GM06990 (cell line): ENCODE measurements around the gene PNO1.
"Not testable (repeated sequence)": the region's sequence is repeated elsewhere in the genome, so short reads cannot be mapped to it uniquely, and the experiment has no call there.

Experiments
- DNase-seq: peaks from one replicate; pipeline ENCODE4 v3.0.0-alpha.2; 2011; ENCODE audit not compliant: insufficient read length; ENCODE audit errors: extremely low read depth
- H3K27me3 ChIP-seq: replicated peaks from 2 replicates; pipeline ENCODE4 v1.6.0; 2011; ENCODE audit warnings: low read length; ENCODE audit not compliant: control insufficient read depth, insufficient read depth
- H3K36me3 ChIP-seq: 2 replicates; pipeline ENCODE4 v1.5.1; 2011; ENCODE audit warnings: low read length; ENCODE audit not compliant: control insufficient read depth, insufficient read depth
- H3K4me3 ChIP-seq: replicated peaks from 2 replicates; pipeline ENCODE4 v1.5.1; 2011; ENCODE audit warnings: low read depth, mild to moderate bottlenecking, control low read depth, low read length
- TF ChIP-seq, protein P1 (sequence below): IDR thresholded peaks from 2 replicates; pipeline ENCODE4 v1.5.1; 2011; ENCODE audit warnings: low read length, control low read depth, mild to moderate bottlenecking, inconsistent platforms; ENCODE audit not compliant: insufficient read depth, poor library complexity, severe bottlenecking

PNO1 gene

DNA sequence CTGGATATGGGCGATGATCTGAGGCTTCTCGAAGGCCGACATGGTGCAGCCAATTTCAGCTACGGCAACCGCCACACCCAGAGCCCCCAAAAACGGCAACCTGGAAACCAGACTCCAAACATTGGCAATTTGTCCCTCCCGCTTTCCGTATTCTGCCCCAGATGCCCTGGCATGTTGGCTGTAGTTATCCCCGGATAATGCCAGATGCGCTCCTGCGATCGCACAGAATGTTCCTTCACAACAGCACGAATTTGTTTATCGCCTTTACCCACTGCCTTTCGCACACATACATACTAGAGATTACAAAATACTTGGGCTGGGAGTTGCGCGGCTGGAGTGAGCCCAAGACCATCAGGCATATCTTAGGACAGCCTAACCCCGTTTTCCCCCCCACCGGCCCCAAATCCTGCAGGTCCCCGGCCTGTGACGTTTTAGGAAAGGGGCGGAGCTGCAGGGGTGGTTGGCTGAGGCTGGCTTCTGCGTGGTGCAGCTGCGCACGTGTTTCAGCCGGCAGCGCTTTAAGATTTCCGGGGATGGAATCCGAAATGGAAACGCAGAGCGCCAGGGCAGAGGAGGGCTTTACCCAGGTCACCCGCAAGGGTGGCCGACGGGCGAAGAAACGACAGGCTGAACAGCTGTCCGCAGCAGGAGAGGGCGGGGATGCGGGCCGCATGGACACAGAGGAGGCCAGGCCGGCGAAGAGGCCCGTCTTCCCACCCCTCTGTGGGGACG, at the start of gene PNO1:
TSS of gene PNO1 (plus strand) at position 487 of the 732 bp plus-strand sequence. CDS start at position 534, 47 bp downstream.
- Histone ChIP-seq H3K36me3 (peaks cover 3% of the 10 kb centered on the region), H3K27me3 (no peaks in the 10 kb centered on the region), H3K4me3 (peak within 1 kb of the TSS; percentile 77)
- TF ChIP-seq, protein P1, sequence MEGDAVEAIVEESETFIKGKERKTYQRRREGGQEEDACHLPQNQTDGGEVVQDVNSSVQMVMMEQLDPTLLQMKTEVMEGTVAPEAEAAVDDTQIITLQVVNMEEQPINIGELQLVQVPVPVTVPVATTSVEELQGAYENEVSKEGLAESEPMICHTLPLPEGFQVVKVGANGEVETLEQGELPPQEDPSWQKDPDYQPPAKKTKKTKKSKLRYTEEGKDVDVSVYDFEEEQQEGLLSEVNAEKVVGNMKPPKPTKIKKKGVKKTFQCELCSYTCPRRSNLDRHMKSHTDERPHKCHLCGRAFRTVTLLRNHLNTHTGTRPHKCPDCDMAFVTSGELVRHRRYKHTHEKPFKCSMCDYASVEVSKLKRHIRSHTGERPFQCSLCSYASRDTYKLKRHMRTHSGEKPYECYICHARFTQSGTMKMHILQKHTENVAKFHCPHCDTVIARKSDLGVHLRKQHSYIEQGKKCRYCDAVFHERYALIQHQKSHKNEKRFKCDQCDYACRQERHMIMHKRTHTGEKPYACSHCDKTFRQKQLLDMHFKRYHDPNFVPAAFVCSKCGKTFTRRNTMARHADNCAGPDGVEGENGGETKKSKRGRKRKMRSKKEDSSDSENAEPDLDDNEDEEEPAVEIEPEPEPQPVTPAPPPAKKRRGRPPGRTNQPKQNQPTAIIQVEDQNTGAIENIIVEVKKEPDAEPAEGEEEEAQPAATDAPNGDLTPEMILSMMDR = no peak
- peak; percentile 91 for DNase-seq

DNA sequence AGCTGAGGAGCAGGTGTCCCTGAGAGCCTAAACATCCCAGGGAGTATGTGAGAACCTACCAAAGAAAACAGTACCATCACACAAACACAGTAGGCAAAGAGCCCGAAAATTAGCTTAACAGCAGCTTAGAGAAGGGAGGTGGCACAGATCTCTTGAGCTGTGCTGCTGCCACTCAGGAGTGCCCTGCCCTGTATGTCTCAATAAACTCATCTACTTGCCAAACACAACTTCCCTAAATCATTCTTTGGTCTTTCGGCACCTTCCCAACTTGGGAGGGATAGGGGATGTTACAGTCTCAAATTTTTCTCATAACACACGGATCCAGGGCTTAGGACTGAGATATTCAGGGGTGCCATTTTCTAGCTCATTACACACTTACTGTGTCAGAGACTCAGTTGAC, 49.6 kb upstream of the PNO1 start:
- DNase-seq = no peak

DNA sequence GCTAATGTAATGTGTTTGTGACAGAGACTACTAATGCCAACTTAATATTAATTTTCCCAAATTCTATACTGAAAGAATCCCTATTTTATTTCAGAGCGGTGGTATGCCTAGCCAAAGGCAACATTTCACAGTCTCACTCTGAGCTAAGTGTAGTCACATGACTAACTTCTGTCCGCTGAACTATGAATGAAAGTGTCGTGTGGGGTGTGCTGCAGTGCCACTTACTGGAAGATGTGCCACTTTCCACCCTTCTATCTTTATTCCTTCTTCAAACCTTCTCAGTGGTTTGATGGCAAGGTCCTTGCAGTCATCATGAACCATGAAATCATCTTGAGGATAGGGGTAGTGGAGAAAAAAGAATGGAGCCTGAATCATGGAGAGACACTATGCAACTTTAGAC, 47.6 kb upstream of the PNO1 start:
- no peak overlapping the region for H3K4me3 ChIP-seq
- H3K27me3 ChIP-seq = no peaks in the 10 kb centered on the region
- DNase-seq = no peak
- no peaks in the 10 kb centered on the region for H3K36me3 ChIP-seq
- TF ChIP-seq, protein P1 = peak; percentile 20

More for the DNA sequence above, 49.6 kb upstream of the PNO1 start:
- TF ChIP-seq, protein P1 = no peak
- Histone ChIP-seq H3K27me3 (no peaks in the 10 kb centered on the region), H3K36me3 (no peaks in the 10 kb centered on the region), H3K4me3 (no peak overlapping the region)

DNA sequence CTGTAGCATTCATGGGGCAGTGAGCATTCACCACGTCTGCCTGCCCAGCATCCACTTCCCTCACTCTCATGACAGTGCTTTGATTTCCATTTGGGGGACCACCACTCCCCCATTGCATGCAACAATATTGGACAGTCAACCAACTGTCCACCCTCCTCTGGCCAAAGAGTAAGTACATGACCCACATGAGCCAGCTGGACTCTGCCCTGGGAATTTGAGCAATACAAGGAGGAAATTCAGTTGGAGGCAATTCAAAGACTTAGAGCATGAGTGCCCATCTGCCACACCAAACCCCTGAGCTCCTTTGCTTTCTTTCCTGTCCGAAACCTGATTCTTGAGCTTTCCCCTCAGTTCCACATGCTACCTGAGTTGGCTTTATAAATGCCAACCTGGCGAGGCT, 41.7 kb upstream of the PNO1 start:
- TF ChIP-seq, protein P1 = no peak
- no peak for DNase-seq
- H3K27me3 ChIP-seq = no peaks in the 10 kb centered on the region
- H3K4me3 ChIP-seq = no peak overlapping the region
- no peaks in the 10 kb centered on the region for H3K36me3 ChIP-seq

DNA sequence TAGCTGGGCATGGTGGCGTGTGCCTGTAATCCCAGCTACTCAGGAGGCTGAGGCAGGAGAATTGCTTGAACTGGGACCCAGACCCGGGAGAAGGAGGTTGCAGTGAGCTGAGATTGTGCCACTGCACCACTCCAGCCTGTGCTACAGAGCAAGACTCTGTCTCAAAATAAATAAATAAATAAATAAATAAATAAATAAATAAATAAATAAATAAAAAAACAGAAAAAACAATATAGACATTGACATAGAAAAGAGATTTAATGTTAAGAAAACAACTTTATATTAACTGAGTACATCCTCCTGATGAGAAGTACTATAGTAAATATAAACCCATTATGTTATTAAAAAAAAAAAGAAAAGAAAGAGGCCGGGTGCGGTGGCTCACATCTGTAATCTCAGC, 39.8 kb upstream of the PNO1 start:
- H3K36me3 ChIP-seq, H3K4me3 ChIP-seq, H3K27me3 ChIP-seq, DNase-seq: not testable (repeated sequence)

DNA sequence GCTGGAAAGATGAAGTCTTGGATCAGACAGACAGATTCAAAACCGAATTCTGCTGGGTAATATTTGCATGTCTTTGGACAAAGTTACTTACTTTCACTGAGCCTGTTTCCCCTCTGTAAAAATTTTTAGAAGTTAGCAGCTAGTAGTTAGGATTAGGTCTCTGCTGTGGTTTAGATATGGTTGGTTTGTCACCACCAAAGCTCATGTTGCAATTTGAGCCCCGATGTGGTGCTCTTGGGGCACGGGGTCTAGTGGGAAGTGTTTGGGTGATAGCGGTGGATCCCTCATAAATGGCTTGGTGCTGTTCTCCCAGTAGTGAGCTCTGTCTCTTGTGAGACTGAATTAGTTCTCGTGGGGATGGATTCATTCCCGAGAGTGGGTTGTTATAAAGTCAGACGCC, 38.9 kb upstream of the PNO1 start:
- DNase-seq = no peak
- H3K27me3 ChIP-seq = no peaks in the 10 kb centered on the region
- no peak overlapping the region for H3K4me3 ChIP-seq
- H3K36me3 ChIP-seq = no peaks in the 10 kb centered on the region
- TF ChIP-seq, protein P1 = no peak
